ENCODE results near the gene ADAM33. TPM values are rescaled to one million over a fixed set of nuclear protein-coding genes. Genes with fewer than 3 reads are reported as not detected.

Gene ADAM33
- total and polyA plus RNA-seq, 2 of the 13 experiments (the other 11 are each of a cell fraction or from before 2014, with no cell fraction given): not detected

DNA sequence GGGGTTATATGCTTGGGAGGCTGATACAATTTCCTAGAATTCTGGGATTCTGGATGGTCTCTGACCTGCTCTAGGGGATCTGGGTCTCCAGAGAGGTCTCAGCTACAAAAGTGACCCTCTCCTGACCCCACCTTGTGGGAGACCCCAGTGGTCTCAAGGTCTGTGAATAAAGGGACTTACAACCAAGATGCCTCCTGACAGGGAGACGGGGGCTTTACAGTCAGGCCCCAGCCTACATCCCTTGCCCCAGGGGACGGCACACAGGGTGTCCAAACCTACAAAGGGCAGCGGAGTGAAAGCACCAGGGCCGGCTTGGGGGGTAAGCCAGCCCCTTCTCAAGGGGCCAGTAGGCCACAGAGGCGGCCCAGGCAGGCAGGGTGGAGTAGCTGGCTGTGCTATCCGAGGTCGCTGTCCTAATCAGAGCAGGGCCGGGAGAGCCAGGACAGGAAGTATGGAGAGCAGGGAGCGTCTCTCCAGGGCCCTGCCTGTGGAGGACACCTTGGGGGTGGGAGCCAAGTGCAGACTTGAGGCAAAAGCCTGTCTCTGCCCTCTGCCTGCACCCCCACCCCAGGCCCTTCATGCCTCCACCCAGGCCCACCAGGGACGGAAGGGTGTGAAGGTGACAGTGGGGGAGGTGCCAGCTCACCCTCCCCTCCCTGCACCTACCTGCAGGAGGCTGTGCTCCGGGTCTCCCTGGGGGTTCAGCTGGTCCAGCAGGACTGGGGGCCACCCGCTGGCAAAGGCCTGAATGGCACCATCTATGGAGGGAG, 22.1 kb downstream of the ADAM33 start (continued):
- TF ChIP-seq TBP (CRISPR knock-in tag; IDR thresholded peaks at IDR 0.05): 0 out of 2 replicates have a peak, but pooled peaks have one; percentile 5
- peak; percentile 17; the same call in 1 of the 2 replicates for TF ChIP-seq ZNF441 (CRISPR knock-in tag; IDR thresholded peaks at IDR 0.05; ENCODE audit: borderline replicate concordance)
- TF ChIP-seq, protein P1, sequence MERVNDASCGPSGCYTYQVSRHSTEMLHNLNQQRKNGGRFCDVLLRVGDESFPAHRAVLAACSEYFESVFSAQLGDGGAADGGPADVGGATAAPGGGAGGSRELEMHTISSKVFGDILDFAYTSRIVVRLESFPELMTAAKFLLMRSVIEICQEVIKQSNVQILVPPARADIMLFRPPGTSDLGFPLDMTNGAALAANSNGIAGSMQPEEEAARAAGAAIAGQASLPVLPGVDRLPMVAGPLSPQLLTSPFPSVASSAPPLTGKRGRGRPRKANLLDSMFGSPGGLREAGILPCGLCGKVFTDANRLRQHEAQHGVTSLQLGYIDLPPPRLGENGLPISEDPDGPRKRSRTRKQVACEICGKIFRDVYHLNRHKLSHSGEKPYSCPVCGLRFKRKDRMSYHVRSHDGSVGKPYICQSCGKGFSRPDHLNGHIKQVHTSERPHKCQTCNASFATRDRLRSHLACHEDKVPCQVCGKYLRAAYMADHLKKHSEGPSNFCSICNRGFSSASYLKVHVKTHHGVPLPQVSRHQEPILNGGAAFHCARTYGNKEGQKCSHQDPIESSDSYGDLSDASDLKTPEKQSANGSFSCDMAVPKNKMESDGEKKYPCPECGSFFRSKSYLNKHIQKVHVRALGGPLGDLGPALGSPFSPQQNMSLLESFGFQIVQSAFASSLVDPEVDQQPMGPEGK (CRISPR knock-in tag; IDR thresholded peaks at IDR 0.05): peak; percentile 69; the same call in 1 of the 2 replicates
- no peak for TF ChIP-seq MXI1 (IDR thresholded peaks at IDR 0.05; ENCODE audit: borderline replicate concordance, low read depth, low read length)
- no peak for TF ChIP-seq ZNF253 (CRISPR knock-in tag; IDR thresholded peaks at IDR 0.05; ENCODE audit: borderline replicate concordance)
- TF ChIP-seq PITX1 (CRISPR knock-in tag; IDR thresholded peaks at IDR 0.05): no peak; the same call in 1 of the 2 replicates
- TF ChIP-seq LCORL (IDR thresholded peaks at IDR 0.05): no peak
- peak; percentile 38; the same call in 1 of the 2 replicates for TF ChIP-seq LCORL (CRISPR knock-in tag; IDR thresholded peaks at IDR 0.05)
- TF ChIP-seq JUND (CRISPR knock-in tag; IDR thresholded peaks at IDR 0.05): no peak
- TF ChIP-seq ZNF207 (IDR thresholded peaks at IDR 0.05; ENCODE audit: borderline replicate concordance): no peak
- TF ChIP-seq ZNF569 (CRISPR knock-in tag; IDR thresholded peaks at IDR 0.05; ENCODE audit: borderline replicate concordance): no peak
- no peak for TF ChIP-seq CERS6 (CRISPR knock-in tag; IDR thresholded peaks at IDR 0.05)
- no peak for TF ChIP-seq CENPBD1 (CRISPR knock-in tag; IDR thresholded peaks at IDR 0.05; ENCODE audit: borderline replicate concordance, low read depth)
- TF ChIP-seq SMAD1 (CRISPR knock-in tag; IDR thresholded peaks at IDR 0.05; ENCODE audit: borderline replicate concordance, low read depth): no peak
- no peak for TF ChIP-seq GRHL1 (CRISPR knock-in tag; conservative IDR thresholded peaks at IDR 0.05)
- no peak for TF ChIP-seq ARNT2 (CRISPR knock-in tag; IDR thresholded peaks at IDR 0.05; ENCODE audit: low read depth)
- no peak for TF ChIP-seq SP2 (CRISPR knock-in tag; IDR thresholded peaks at IDR 0.05)
- TF ChIP-seq RAD21 (CRISPR knock-in tag; IDR thresholded peaks at IDR 0.05): 0 out of 2 replicates have a peak, but pooled peaks have one; percentile 36
- TF ChIP-seq ZFYVE20 (CRISPR knock-in tag; IDR thresholded peaks at IDR 0.05; ENCODE audit: borderline replicate concordance, low read depth): no peak
- TF ChIP-seq KLF13 (CRISPR knock-in tag; IDR thresholded peaks at IDR 0.05): no peak
- 0 out of 2 replicates have a peak, but pooled peaks have one; percentile 4 for TF ChIP-seq ZMYM4 (CRISPR knock-in tag; IDR thresholded peaks at IDR 0.05)
- no peak for TF ChIP-seq ISX (CRISPR knock-in tag; conservative IDR thresholded peaks at IDR 0.05)
- no peak for TF ChIP-seq DMTF1 (CRISPR knock-in tag; IDR thresholded peaks at IDR 0.05)
